HG03045 (cell line): Measurements from ENCODE around the gene CC2D1A.

Experiments used
- ATAC-seq: cut with Tn5 transposase; IDR thresholded peaks from one replicate; pipeline ENCODE4 v1.9.1; 2021; ENCODE audit warnings: mild to moderate bottlenecking, moderate library complexity; ENCODE audit not compliant: unreplicated experiment

The CC2D1A gene

DNA sequence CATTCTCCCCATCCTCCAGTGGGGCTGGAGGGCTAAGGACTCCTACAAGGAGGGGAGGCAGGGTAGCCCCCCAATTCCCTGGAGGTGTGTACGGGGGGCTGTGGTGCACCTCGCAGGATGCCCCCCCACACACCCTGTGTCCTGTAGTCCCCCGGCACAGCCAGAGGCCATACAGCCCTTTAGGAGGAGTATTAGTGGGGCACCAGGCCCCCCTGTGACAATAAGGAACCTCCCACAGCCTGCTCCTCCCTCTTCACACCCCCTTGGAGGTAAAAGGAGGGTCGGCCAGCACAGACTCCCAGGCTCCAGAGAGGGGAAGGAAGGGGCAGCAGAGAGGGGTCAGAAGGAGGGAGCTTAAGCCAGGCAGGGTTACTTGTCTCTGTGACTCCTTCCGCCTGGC lies 29.2 kb upstream of the CC2D1A start, which contains the start of gene NANOS3:
Gene NANOS3, plus strand, starts transcription at position 301 of the 400 bp plus-strand sequence. CDS start 115 bp downstream, outside the sequence.
- ATAC-seq, result no peak

DNA sequence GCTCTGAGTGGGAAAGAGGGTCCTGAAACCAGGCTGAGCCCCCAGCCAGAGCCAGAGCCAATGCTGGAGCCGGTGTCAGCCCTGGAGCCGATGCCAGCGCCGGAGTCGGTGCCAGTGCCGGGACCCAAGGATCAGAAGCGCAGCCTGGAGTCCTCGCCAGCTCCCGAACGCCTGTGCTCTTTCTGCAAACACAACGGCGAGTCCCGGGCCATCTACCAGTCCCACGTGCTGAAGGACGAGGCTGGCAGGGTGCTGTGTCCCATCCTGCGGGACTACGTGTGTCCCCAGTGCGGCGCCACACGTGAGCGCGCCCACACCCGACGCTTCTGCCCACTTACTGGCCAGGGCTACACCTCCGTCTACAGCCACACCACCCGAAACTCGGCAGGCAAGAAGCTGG lies 28.7 kb upstream of the CC2D1A start:
- ATAC-seq, result no peak

DNA sequence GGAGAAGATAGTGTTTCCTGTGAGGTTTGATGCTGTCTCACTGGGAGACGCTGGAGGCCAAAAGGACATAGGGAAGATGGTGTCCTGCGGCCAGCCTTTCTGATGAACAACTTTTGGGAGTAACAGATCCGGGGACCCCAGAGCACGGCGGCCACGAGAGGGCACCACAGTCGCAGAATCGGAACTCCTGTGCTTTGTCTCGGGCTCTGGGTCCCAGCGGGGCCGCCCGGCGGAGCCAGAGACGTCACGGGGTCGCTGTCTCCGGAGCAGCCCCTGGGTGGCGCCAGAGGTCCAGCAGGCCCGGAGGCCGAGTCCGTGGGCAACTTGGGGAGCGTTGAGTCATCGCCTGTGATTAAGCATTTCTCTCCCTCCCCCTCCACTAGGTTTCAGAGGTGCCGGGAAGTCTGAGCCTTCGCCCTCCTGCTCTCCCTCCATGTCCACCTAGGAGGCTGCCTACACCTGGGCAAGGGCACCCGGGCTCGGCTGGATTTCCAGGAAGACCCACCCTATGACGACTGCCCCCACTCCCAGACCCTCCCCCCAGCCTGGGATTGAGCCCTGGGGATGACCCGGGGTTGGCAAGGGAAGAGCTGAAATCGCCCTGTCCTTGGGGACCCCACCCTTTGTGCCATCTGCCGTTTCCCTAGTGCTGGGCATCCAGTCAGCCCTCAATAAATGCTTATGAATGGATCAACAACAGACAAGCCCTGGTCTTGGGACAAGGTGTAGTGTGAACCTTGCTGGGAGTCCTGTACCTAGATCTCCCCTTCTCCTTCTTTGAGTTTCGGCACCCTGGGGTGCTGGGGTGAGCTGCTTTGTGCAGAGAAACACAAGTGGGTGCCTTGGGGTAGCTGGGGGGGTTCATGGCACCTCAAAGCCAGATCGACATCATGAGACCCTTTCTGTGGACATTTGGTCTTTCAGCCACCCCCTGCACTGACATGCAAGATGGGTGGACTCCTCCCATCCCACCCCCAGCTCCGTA lies 25.6 kb upstream of the CC2D1A start:
- ATAC-seq, result peak; percentile 79

- ATAC-seq, result no peak
Measured at GRCh38 chr19:13881251-13881691, 24.7 kb upstream of the CC2D1A start.

DNA sequence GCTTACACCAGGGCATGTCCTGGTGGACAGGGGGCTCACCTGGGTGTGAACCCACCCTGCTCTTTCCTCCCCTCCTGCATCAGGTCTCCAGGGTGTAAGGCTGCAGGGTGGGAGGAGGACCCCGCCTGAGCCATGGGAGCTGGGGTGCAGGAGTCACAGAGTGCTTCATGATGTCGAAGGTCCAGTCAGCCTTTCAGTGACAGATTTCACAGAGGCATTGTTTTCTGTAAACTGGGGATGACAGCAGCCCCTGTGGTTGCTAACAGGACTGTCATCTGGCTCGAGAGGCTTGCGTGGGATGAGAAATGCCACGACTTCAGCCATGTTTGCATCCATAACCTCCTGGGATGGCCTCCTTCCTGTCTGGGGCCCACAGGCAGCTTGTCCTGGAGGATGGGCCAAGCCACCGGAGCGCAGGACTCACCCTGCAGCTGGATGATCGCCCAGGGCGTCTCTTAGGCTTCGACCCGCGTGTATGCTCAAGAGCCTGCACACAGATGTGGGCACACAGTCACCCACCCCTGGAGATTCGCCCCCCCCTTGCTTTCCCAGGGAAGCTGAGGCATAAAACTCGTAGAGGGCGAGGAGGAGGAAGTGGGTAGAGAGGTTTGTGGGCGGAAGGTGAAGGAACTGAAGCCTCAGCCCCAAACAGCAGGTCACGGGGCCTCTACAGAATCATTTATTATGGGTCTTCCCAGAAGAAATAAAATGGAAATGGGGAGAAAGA lies 24.1 kb upstream of the CC2D1A start:
- no peak for ATAC-seq

- ATAC-seq, result no peak
Measured at GRCh38 chr19:13882419-13882795, 23.6 kb upstream of the CC2D1A start.

- ATAC-seq, result no peak
Measured at GRCh38 chr19:13882836-13883235, 23.2 kb upstream of the CC2D1A start.

DNA sequence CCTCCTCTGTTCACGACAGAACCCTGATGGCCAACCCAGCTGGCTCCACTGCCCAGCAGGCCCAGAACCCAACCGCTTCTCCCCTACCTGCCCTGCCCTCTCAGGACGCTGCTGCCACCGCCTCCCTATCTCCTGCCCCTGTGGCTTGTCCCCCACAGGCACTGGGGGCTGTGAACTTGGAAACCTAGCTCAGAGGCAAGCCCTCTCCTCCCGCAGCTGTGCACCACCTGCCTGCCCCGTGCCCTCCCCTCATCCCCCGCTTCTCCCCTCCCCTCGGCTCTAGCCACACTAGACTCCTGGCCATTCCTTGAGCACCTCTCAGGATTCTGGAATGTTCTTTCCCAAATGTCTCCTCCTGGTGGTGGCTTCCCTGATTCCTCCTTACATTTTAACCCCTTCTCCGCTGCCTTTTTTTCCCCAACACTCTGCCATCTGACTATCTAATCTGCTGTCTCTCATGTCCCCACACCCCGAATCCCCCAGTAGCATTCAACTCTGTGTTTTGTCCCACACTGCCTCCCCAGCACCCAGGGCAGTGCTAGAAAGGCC lies 22.4 kb upstream of the CC2D1A start:
- no peak for ATAC-seq

GRCh38 chr19:13884726-13885591 lies 21.0 kb upstream of the CC2D1A start:
- no peak for ATAC-seq

GRCh38 chr19:13885826-13886365 lies 20.1 kb upstream of the CC2D1A start:
- no peak for ATAC-seq

DNA sequence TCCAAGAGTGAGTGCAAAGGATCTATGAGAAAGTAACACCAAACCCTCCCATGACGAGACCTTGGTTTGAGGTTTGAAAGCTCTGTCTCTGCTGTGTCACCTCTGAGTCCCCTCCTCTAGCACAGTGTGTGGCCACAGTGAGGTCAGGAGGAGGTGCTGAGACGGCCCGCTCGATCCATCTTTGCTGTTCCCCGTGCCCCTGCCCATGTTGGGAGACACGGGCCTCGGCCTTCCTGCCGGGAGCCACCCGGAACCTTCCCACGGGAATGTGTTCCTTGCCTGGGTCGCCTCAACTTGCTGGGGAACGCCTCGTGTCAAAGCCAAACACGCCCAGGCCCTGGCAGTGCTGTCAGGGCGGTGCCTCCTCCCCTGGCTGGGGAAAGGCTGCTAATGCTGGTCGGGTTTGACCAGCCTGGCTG lies 19.0 kb upstream of the CC2D1A start:
- no peak for ATAC-seq

- ATAC-seq, result no peak
Measured at GRCh38 chr19:13887517-13887916, 18.5 kb upstream of the CC2D1A start.

GRCh38 chr19:13888281-13888680 lies 17.7 kb upstream of the CC2D1A start:
- no peak for ATAC-seq

GRCh38 chr19:13890136-13890535 lies 15.9 kb upstream of the CC2D1A start:
- no peak for ATAC-seq

DNA sequence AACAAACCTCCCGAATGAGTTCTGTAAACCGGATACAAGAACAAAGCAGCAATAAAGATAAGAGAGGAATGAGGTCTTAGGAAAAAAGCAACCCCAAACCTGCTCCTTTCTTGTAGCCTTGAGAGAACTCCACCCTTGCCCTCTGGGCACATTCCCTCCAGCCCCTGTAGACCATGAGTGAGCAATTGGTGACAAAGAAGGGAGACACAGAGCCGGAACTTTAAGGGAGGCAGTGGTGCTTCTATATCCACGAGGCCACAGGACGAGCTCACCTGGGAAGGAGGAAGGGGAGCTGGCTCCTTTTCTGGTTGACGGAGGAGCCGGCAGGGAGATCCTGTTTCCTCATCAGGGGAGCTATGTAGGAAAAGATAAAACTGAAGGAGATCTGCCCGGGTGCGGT lies 13.1 kb upstream of the CC2D1A start:
- ATAC-seq, result no peak

GRCh38 chr19:13894552-13894951 lies 11.4 kb upstream of the CC2D1A start:
- ATAC-seq, result no peak

DNA sequence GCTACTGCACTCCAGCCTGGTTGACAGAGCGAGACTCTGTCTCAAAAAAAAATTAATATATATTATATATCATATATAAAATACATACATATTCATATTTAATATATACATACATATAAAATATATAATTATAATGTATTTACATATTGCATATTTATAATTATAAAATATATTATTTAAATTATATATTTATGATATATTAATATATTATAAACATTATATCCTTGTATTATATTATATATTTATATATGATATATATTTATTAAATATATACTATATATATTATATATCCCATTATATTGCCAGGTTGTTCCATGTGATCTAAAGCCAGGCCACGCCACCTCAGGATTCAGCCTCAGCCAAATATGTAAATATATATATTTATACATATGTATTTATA lies 9.8 kb upstream of the CC2D1A start:
- no peak for ATAC-seq

- no peak for ATAC-seq
Measured at GRCh38 chr19:13899393-13899792, 6.6 kb upstream of the CC2D1A start.

DNA sequence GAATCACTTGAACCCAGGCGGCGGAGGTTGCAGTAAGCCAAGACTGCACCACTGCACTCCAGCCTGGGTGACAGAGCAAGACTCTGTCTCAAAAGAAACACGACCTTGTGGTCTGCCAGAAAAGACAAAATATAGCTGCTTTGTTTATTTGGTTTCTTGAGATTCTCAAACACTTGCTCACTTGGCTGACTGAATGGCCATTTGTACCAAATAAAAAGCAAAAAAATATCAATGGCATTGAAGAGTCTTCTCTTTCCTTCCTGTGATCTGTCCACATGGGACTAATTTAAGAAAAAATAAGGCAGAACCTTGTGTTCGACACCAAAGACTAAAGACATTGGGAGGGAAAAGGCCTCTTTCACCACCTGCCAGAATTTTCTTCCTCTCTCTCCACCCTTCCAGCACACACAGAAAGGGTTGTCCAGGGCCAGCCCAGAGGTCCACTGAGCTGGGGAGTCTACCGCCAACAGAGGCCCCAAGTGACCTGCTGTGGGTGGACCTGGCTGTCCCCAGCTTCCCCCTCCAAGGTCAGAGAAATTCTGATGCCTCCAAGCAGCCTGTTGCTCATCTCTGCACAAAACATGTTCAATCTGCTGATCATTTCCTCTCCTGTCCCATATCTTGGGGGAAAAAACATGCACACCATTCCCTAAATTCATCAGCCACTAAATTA lies 6.0 kb upstream of the CC2D1A start:
- no peak for ATAC-seq
